AG09309 (cell line): ENCODE results near the gene MPRIP.

Experiments used
- DNase-seq: peaks from one replicate; pipeline ENCODE4 v3.0.0-alpha.2; 2010; ENCODE audit warnings: low read depth
- H3K4me3 ChIP-seq: 2 replicates; pipeline ENCODE4 v1.5.1; 2011; ENCODE audit warnings: mild to moderate bottlenecking, low read depth, low read length, moderate library complexity; ENCODE audit not compliant: control insufficient read depth
- TF ChIP-seq, protein P1 (sequence below): IDR thresholded peaks from 2 replicates; pipeline ENCODE4 v1.5.1; 2011; ENCODE audit warnings: mild to moderate bottlenecking, low read depth, low read length, inconsistent platforms; ENCODE audit not compliant: insufficient read depth, control insufficient read depth; ENCODE audit errors: missing control alignments

MPRIP gene

DNA sequence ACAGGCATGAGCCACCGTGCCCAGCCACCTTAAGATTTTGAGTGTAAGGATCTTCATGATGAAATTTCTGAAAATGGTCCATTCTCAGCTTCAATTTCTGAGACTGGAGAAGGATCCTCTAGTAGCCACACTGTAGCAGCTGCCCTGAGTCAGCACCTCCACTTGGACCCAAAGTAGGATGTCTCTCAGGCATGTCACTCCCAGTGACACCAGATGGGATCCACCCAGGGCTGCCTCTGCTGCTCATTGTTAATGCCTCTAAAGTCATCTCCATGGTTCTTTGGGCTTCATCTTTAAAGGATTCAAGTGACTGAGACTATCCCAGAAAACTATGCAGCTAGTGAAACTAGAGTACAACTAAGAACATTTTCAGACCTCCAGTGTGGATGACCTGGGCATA lies 156.0 kb downstream of the MPRIP start:
- DNase-seq: no peak
- H3K4me3 ChIP-seq: no peak overlapping the region
- TF ChIP-seq, protein P1, sequence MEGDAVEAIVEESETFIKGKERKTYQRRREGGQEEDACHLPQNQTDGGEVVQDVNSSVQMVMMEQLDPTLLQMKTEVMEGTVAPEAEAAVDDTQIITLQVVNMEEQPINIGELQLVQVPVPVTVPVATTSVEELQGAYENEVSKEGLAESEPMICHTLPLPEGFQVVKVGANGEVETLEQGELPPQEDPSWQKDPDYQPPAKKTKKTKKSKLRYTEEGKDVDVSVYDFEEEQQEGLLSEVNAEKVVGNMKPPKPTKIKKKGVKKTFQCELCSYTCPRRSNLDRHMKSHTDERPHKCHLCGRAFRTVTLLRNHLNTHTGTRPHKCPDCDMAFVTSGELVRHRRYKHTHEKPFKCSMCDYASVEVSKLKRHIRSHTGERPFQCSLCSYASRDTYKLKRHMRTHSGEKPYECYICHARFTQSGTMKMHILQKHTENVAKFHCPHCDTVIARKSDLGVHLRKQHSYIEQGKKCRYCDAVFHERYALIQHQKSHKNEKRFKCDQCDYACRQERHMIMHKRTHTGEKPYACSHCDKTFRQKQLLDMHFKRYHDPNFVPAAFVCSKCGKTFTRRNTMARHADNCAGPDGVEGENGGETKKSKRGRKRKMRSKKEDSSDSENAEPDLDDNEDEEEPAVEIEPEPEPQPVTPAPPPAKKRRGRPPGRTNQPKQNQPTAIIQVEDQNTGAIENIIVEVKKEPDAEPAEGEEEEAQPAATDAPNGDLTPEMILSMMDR: no peak

DNA sequence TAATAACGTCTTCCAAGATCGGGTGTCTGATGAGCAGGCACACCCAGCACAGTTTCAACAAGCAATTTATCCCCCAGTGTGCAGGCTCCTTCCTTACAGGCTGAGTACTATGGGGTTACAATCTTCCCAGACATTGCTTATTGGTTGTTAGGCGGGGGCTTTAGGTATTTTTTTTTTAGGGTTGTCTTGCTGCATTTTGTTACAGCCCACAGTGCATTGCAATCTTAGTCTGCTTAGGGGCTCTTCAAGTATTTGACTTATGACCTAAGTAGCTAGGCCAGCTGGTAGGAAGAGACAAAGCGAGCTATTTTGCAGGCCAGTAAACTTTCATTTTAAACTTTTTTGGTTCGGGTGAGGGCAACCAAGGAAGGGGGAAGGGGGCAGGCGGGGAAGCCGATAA lies 158.1 kb downstream of the MPRIP start:
- no peak for DNase-seq
- H3K4me3 ChIP-seq: no peak overlapping the region
- TF ChIP-seq, protein P1: no peak

DNA sequence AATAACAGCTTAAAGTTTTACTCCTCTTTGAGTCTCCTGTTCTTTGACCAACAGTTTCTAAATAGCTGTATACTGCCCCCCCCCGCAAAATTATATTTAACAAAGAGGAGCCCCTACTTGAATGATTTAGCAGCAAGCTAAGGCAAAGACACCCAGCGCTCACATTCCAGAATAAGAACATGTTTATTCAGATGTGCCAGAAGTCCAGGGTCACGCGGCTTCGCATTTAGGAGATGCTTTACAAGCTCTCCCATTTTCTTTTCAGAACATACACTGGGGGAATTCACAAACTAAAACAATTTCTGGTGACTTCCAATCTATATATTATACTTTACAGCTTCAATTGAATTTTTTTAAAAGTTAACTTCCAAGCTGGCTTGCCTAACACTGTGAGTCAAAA lies 158.6 kb downstream of the MPRIP start:
- TF ChIP-seq, protein P1: no peak
- no peak for DNase-seq
- no peak overlapping the region for H3K4me3 ChIP-seq

DNA sequence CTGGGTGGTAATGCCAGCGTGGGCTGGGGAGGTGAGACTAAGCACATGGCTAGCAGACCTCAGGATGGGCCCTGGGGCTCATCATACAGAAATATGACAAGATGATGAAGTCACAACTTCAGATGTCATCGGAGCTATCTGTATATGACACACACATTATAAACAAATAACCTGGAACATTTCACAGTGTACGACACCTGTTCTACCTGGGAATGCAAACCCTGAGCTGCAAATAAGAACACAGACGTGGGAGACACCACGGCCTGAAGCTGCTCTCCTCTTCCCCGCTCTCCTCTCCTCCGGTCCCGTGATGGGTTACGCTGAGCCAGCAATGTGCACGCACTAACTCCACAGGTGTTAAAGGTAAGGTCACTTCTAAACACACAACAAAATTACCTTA lies 159.0 kb downstream of the MPRIP start:
- DNase-seq: no peak
- H3K4me3 ChIP-seq: no peak overlapping the region
- TF ChIP-seq, protein P1: no peak

DNA sequence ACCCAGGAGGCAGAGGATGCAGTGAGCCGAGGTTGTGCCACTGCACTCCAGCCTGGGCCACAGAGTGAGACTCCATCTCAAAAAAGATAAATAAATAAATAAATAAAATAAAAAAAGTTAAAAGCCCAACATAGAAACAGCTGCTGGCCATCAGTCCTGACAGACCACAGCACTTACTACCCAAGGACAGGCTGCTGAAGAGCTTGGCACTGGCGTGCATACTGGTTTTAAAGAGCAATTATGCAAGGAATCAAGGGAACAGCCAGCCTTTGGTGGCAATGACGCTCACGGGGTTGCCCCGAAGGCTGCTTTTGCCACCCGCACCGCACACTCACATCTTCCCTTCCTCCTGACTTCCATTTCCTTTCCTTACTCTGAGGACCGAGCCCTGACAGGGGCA lies 159.7 kb downstream of the MPRIP start:
- H3K4me3 ChIP-seq: no peak overlapping the region
- TF ChIP-seq, protein P1: no peak
- DNase-seq: no peak

DNA sequence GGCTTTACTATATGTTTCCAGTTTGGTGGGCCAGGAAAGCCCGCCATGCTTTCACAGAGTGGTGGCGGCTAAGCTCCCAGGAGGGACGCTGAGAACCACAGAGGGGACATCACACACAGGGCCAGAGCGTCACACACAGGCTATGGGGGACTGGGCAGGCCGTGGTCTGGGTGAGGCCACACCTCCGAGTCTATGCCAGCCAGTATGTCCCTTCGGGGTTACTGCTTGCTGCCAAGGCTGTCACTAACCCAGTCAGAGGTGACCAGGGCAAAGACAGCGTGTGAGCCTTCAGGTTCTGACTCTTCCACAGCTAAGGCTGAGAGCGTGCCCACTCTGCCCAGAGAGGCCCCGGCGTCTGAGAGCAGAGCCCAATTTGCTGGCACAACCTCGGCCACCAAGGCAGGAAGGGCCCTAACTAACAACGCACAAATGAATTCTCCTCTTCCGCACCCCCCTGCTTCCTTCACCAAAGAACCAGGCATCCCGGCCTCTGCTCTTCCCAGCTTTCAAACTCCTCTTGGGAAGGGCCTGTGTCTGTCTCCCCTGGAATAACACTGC lies 161.0 kb downstream of the MPRIP start:
- no peak overlapping the region for H3K4me3 ChIP-seq
- TF ChIP-seq, protein P1: no peak
- DNase-seq: no peak
